Transverse colon (tissue), 3 donors: ENCODE data around the gene RBAK.

Source experiments
- CTCF ChIP-seq, 5 experiments: fragments of 200-600 bp in 3 of 5; fragments of 450-650 bp in 2 of 5; sonication (generic) in 3 of 5; IDR thresholded peaks; 1 replicate in 2 of 5; 2 replicates in 3 of 5; pipeline ENCODE4 v1.5.1; 2016 to 2017; ENCODE audit warnings: antibody characterized with exemption in 5 of 5, inconsistent platforms in 3 of 5, mild to moderate bottlenecking in 2 of 5, moderate library complexity in 1 of 5
- EP300 ChIP-seq: sonication (generic); formaldehyde crosslinking; IDR thresholded peaks from one replicate; pipeline ENCODE4 v1.6.1; 2017; ENCODE audit warnings: antibody characterized with exemption, low read depth

DNA sequence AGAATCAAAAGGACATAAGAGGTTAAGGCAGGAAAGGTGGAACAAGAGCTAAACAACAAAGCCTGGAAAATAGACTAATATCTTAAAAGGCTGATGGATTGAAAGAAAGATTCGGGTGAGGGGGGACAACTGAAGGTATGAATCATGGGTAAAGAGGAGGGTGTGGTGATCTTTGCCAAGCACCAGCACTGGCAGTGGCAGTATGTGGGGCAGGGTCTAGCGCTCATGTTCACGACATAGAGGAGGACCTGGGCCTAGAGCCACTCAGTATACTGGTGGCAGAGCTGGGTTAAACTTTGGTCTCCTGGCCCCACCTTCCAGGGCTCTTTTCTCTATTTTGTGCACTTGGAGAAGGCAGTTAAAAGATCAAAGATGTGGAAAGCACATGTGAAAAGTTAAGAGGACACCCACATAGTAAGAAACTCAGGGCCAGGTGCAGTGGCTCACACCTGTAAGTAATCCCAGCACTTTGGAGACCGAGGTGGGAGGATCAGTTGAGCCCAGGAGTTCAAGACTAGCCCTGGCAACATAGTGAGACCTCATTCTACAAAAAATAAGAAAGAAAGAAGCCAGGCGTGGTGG is 46.2 kb upstream of the RBAK start:
- TF ChIP-seq CTCF (IDR thresholded peaks at IDR 0.05) (no peak), EP300 (no peak)
